ENCODE results near the gene SORCS3. TPM values are rescaled to one million over a fixed set of nuclear protein-coding genes. Genes with fewer than 3 reads are reported as not detected.
"Not testable (repeated sequence)": the region's sequence is repeated elsewhere in the genome, so short reads cannot be mapped to it uniquely, and the experiment has no call there.

SORCS3 gene
- total RNA-seq, 1 donor from 2014 or later: not detected

DNA sequence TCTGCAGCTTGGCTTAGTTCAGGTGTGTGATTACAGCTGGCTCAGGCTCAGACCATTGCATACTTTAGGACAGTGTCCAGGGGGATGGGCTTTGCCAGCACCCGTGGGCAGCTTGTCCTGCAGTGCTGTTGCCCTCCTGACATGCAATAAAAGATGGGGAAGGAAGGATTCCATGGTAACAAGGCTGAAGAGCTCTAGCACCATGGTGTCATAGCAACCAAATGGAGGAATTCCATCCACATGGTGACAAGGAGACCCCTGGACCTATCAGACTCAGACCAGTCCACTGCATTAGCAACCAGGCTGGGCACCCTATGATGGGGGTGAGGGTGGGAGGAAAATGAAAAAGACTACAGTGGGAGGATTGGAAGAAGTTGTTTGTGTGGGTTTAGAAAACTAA is 49.9 kb downstream of the SORCS3 start:
- Histone ChIP-seq H3K4me1 (no peaks in the 10 kb centered on the region), H3K27ac (no peak overlapping the region), H3K27me3 (peaks cover 7% of the 10 kb centered on the region), H3K4me3 (no peak overlapping the region), H3K9me3 (no peaks in the 10 kb centered on the region), H3K36me3 (no peaks in the 10 kb centered on the region)
- DNase-seq (no peak), ATAC-seq (no peak)
- TF ChIP-seq, protein P1, sequence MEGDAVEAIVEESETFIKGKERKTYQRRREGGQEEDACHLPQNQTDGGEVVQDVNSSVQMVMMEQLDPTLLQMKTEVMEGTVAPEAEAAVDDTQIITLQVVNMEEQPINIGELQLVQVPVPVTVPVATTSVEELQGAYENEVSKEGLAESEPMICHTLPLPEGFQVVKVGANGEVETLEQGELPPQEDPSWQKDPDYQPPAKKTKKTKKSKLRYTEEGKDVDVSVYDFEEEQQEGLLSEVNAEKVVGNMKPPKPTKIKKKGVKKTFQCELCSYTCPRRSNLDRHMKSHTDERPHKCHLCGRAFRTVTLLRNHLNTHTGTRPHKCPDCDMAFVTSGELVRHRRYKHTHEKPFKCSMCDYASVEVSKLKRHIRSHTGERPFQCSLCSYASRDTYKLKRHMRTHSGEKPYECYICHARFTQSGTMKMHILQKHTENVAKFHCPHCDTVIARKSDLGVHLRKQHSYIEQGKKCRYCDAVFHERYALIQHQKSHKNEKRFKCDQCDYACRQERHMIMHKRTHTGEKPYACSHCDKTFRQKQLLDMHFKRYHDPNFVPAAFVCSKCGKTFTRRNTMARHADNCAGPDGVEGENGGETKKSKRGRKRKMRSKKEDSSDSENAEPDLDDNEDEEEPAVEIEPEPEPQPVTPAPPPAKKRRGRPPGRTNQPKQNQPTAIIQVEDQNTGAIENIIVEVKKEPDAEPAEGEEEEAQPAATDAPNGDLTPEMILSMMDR (IDR thresholded peaks at IDR 0.05): no peak
- intact Hi-C loops (cut with DNase I): no loop called here

DNA sequence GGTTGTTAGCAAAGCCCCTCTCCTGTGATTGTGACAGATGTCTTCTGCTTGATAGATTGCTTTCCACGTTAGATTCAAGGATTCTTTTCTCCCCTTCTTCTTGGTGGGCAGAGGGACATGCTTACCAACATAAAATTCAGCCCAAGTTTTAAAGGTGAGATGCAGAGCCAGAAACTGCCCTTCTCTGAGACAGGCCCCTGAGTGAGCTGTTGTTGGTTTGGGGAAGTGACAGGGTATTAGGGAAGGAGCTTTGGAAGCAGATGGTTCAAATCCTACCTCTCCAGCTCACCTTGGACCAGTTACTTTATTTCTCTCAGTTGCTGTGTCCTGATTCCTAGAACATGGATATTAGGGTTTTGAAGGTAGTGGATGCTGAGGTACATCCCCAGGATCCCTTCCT is 53.0 kb downstream of the SORCS3 start:
- TF ChIP-seq, protein P1 (IDR thresholded peaks at IDR 0.05): no peak
- no peaks in the 10 kb centered on the region for H3K9me3 ChIP-seq
- intact Hi-C loops (cut with DNase I): no loop called here
- H3K4me3 ChIP-seq: no peak overlapping the region
- ATAC-seq: no peak
- H3K27me3 ChIP-seq: peaks cover 7% of the 10 kb centered on the region
- no peak for DNase-seq
- no peaks in the 10 kb centered on the region for H3K36me3 ChIP-seq
- no peak overlapping the region for H3K27ac ChIP-seq
- H3K4me1 ChIP-seq: no peaks in the 10 kb centered on the region

DNA sequence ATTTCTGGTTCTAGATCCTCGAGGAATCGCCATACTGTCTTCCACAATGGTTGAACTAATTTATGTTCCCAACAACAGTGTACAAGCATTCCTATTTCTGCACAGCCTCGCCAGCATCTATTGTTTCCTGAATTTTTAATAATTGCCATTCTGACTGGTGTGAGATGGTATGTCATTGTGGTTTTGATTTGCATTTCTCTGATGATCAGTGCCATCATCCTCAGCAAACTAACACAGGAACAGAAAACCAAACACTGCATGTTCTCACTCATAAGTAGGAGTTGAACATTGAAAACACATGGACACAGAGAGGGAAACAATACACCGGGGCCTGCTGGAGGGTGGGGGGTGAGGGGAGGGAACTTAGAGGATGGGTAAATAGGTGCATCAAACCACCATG is 62.2 kb downstream of the SORCS3 start:
- H3K27me3 ChIP-seq; H3K4me1 ChIP-seq; DNase-seq; intact Hi-C loops (cut with DNase I); H3K9me3 ChIP-seq; ATAC-seq; H3K27ac ChIP-seq; H3K4me3 ChIP-seq; H3K36me3 ChIP-seq: not testable (repeated sequence)

DNA sequence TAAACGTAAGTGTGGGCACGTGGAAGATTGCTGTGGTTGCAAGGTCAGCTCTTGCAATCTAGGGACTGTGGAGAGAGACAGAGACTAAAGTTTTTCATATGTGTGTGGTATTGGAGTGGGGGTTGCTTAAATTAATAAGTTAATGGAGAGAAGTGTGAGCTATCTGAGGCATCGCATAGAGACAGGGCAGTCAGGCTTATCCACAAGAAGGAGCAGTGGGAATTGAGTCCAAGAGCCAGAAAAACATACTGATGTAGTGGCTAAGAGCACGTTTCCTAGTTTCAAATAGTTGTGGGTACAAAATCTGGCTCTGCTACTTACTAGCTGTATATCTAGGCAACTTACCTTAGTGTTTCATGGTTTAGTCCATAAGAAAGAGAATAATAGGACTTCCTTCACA is 65.8 kb downstream of the SORCS3 start:
- intact Hi-C loops (cut with DNase I): no loop called here
- no peaks in the 10 kb centered on the region for H3K27me3 ChIP-seq
- no peak for ATAC-seq
- TF ChIP-seq, protein P1 (IDR thresholded peaks at IDR 0.05): no peak
- H3K27ac ChIP-seq: no peak overlapping the region
- H3K36me3 ChIP-seq: no peaks in the 10 kb centered on the region
- H3K4me1 ChIP-seq: no peaks in the 10 kb centered on the region
- no peak overlapping the region for H3K4me3 ChIP-seq
- no peak for DNase-seq
- no peaks in the 10 kb centered on the region for H3K9me3 ChIP-seq

DNA sequence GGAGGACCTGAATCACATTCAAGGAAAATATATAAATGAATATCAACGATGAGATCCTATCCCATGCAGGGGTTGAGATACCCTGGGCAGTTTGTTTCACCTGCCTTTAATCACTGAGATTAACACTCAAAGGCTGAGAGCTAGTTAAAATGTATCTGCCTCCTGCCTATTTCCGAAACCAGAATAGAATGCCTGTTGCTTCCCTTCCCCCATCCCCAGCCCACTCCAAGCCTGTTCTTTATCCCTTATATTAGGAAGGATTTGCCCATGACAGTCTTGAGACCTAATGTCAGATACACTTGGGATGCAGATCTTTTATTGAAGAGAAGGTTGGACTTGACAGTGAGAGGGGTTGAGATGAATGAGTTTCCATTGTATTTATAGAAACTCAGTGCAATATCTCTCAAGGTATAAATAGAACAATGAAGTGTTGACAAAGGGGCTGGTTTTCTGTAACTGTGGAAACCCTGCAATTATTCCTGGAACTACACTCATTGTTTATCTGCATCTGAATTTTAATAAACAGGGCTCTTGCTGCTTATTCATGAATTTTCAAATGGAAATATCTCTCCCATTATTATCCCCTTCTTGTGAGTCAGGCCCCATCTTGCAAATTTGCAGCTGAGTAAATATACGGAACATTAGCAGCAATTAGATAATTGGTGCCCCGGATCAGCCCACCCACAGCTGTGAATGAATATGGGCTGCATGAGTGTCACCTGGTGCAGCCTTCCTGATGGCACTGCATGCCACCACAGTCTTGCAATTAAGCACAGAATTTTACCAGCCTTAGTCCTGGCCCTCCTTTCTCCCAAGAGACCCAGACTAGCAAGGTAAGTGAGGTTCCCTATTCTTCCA is 66.7 kb downstream of the SORCS3 start:
- TF ChIP-seq, protein P1 (IDR thresholded peaks at IDR 0.05): no peak
- no peaks in the 10 kb centered on the region for H3K27me3 ChIP-seq
- H3K9me3 ChIP-seq: no peaks in the 10 kb centered on the region
- intact Hi-C loops (cut with DNase I): no loop called here
- H3K4me1 ChIP-seq: no peaks in the 10 kb centered on the region
- H3K4me3 ChIP-seq: no peak overlapping the region
- H3K27ac ChIP-seq: no peak overlapping the region
- H3K36me3 ChIP-seq: no peaks in the 10 kb centered on the region
- no peak for ATAC-seq
- DNase-seq: no peak

DNA sequence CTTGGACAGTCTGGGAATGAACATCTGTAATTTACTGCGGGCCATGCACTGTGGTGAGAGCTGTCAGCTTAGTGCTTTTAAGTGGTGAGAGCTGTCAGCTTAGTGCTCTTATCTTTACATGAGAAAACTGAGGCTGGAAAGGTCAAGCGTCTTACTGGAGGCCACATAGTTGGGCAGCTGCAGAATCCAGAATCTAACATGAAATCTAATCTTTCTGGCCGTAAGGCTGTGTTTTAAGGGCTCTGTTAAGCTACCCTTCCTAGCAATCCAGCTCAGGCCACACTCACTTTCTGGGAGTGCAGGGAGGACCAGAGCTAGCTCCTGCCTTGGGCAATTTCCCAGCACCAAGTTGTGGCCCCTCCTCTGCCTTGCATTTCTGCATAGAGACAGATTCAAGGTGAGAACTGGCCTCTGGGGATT is 70.2 kb downstream of the SORCS3 start:
- Histone ChIP-seq H3K4me3 (no peak overlapping the region), H3K27me3 (no peaks in the 10 kb centered on the region), H3K36me3 (no peaks in the 10 kb centered on the region), H3K27ac (no peak overlapping the region), H3K9me3 (no peaks in the 10 kb centered on the region), H3K4me1 (no peaks in the 10 kb centered on the region)
- TF ChIP-seq, protein P1 (IDR thresholded peaks at IDR 0.05): no peak
- ATAC-seq (no peak), DNase-seq (no peak)
- intact Hi-C loops (cut with DNase I): no loop called here

DNA sequence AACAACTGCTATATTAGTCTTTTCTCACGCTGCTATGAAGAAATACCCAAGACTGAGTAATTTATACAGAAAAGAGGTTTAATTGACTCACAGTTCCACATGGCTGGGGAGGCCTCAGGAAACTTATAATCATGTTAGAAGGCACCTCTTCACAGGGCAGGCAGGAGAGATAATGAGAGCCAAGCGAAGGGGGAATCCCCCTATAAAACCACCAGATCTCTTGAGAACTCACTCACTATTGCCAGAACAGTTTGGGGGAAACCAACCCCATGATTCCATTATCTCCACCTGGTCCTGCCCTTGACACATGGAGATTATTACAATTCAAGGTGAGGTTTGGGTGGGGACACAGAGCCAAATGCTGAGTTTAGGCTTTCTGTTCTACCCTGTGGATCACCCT is 89.5 kb downstream of the SORCS3 start:
- H3K27me3 ChIP-seq; H3K4me1 ChIP-seq; H3K4me3 ChIP-seq; DNase-seq; H3K27ac ChIP-seq; ATAC-seq; intact Hi-C loops (cut with DNase I); H3K36me3 ChIP-seq; H3K9me3 ChIP-seq: not testable (repeated sequence)
